PC-9 (cell line): Measurements from ENCODE around the gene GALNT7.

Experiments
- EZH2 ChIP-seq: fragments of 200-600 bp; sonication (generic); IDR thresholded peaks from 2 replicates; pipeline ENCODE4 v1.8.0; 2017; ENCODE audit warnings: antibody characterized with exemption, low read depth
- TF ChIP-seq, protein P1 (sequence below): fragments of 200-600 bp; sonication (generic); conservative IDR thresholded peaks from 2 replicates; pipeline ENCODE4 v1.6.1; 2017; ENCODE audit warnings: mixed run types, antibody characterized with exemption, mild to moderate bottlenecking, moderate library complexity

DNA sequence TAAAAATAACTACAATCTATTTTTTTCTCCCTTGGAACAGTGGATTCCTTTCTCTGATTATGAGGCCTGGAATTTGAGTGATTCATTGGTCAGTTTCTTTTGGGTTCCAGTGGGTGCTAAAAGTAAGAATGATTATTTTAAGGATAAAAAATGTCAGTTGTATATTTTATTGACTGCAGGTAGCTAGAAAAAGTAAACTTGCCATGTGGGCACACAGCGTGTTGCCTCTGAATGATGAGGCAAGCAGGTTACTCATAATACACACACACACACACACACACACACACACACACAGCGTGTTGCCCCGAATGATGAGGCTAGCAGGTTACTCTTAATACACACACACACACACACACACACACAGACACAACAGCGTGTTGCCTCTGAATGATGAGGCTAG is 13.8 kb downstream of the GALNT7 start:
- TF ChIP-seq EZH2 = no peak
- TF ChIP-seq, protein P1, sequence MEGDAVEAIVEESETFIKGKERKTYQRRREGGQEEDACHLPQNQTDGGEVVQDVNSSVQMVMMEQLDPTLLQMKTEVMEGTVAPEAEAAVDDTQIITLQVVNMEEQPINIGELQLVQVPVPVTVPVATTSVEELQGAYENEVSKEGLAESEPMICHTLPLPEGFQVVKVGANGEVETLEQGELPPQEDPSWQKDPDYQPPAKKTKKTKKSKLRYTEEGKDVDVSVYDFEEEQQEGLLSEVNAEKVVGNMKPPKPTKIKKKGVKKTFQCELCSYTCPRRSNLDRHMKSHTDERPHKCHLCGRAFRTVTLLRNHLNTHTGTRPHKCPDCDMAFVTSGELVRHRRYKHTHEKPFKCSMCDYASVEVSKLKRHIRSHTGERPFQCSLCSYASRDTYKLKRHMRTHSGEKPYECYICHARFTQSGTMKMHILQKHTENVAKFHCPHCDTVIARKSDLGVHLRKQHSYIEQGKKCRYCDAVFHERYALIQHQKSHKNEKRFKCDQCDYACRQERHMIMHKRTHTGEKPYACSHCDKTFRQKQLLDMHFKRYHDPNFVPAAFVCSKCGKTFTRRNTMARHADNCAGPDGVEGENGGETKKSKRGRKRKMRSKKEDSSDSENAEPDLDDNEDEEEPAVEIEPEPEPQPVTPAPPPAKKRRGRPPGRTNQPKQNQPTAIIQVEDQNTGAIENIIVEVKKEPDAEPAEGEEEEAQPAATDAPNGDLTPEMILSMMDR = no peak
